ENCODE data around the gene ZNF638.

ZNF638 gene

DNA sequence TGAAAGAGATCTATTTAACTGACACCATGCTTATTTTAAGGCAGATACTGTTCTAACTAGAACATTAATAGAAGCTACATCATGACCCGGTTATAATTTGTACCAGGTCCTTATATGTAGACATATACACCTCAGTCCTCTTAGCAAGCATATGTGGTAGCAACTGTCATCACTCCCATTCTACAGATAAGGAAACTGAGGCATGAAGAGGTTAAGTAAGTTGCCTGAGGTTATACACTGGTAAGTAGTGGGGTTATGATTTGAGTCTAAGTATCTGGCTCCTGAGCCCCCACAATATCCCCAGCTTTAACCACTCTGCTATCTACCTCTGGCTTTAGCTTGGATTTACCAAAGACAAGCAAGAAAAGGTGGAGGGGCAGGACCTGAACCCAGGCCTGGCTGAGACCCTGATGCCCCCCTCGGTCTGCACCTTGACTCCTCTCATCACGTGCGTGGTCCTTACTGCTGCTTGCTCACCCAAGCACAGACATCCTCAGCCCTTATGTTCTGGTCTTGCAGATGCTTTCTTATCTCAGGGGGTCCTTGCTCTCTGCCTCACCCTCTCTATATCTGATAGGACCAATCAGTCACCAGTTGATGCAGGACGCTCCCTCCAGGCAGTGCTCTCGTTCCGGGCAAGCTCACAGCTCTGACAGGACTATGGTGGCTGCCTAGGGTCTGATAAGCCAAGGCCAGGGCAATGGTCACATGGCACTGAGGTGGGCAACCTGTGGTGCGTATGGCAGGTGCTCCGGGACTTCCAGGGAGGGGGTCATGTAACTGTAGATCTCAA, 125.7 kb downstream of the ZNF638 start:
- DNase-seq = no peak

DNA sequence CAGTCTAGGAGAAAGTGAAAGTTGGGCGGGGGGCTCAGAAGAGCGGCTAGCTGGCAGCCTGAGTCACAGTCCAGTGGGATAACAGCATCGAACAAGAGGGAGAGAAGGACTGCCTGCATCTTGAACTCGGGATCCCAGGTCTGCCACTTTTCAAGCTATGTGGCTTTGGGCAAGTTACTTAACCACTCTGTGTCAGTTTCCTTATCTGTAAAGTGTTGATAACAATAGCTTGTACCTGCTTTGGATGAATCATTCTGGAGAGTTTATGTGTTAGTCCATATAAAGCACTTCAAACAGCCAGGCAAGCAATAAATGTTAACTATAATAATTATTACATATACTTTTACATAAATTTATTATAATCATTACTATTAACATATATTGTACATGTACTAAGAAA, 126.3 kb downstream of the ZNF638 start:
- DNase-seq = no peak

DNA sequence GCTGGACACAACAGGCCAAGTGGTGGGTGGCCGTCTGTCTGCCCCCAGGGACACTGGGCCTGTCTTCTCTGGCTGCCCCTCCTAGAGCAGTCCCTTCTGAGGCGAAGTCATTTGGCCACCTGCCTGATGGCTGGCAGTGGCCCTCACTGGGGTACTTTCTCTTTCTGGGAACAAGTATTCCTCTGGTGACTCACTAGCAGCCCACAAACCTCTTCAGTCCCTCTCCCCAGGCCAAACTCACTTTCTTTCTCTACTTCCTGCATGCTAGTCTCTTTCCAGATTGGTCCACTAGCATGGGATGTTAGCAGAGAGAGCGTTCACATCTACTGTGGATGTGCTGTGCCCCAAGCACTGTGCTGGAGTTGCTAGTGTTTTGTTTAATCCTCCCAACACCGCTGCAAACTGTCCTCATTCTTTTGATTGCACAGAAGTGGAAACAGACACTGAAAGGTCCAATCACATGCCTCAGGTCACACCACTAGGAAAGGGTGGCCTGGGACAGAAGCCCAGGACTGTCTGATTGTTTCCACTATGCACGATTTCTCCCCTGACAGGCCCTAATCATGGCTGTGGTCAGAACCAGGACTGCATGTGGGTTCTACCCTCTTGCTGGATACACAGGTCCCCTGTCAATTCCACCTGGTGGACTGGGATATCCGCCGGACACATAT, 127.0 kb downstream of the ZNF638 start:
- DNase-seq = no peak

DNA sequence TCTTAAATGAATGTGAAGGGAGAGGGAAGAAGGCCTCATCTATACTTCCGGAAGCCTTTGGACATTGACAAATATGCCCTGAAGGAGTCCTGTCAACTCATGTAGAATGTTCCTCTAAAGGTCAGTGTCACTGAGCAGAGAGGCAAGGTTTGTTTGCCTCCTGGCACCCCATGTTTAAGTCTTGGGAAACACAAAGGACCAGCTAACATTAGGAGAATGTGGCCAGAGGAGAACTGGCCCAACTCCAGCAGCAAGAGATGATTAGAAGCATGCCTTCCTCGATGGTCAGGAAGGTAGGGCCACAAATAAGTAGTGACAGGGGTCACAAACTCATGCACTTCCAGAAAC, 127.5 kb downstream of the ZNF638 start:
- DNase-seq = no peak

DNA sequence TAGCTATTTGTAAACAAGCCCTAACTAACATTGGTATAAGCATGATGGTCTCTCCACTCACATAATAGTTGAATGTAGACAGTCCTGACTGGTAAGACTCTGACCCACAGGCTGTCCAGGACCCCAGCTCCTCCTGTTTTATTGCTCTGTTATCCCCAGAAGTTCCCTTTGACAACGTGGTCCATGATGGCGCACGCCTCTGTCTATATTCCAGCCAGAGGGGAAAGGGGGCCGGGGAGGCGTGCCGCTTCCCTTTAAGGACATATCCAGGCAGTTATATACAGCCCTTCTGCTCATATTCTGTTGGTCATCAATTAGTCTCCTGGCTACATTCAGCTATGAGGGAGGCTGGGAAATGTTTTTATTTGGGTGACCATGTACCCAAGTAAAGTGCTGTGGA, 128.5 kb downstream of the ZNF638 start:
- no peak for DNase-seq

DNA sequence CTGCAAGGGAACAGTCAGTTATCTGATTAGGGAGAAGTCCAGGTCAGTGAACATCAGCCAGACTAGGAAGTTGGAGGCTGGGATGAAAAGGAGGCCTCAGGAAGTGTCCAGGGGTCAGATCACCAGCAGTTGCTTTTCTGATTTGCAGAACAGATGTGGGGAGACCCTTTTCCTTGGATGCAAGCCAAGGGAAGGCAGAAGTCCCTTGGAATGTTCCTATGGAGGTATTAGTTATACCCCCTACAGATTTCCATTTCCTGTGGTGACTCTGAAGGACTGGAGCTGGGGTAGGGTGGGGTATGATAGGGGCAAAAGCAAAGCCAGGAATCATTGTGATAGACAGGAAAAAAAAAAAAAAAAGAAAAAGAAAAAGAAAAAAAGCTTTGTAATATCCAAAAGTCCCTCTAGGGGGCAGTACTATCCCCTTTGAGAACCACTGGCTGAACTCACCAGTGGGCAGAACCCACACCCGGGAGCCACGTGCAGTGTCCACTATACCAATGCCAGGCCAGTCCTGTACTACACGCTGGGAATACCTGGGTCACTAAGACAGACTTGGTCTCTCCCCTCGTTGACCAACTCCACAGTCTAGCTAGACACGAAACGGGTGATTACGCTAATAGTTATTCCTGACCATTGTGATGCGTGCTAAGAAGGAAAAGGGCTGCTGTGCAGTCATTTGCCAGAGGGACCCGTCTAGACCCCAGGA, 129.2 kb downstream of the ZNF638 start:
- no peak for DNase-seq

DNA sequence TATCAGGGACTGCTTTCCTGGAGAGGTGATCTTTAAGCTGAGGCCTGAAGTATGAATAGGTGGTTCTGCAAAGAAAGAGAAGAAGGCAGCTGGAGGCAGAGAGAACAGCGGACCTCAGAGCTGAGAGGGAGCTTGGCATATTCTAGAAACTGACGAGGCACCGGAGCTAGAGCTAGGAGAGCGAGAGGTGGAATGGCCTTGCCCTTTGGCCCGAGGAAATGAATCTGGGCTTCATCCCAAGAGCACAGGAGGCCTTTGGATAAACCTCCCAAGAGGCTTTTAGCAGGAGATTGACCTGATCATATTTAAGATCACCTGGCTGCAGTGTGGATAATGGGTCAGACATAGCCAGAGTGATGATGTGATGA, 129.7 kb downstream of the ZNF638 start:
- DNase-seq = no peak

DNA sequence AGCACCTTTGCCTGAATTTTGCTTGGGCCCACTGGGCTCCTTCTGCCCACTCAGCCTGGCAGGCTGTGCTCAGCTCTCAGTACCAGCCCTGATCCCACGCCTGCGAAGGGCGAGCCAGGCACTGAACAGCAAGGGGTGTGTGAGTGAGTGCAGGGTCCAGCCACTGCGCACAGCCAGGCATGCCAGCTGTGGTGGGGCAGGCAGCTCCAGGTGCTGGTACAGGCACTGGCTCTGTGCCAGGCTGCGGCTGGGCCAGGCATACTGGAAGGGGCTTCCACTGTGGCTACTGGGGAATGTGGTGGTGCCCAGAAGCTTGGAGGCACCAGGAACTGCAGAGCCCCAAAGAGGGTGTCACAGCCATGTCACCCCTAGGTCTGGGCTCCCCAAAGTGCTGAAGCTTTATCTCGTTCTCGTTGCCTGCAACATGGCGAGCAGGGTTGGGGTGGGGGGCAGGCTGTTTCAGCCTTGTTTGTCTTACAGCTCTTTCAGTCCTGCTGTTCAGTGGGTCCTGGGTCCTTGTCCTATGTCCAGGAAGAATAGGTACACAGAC, 130.5 kb downstream of the ZNF638 start:
- no peak for DNase-seq

DNA sequence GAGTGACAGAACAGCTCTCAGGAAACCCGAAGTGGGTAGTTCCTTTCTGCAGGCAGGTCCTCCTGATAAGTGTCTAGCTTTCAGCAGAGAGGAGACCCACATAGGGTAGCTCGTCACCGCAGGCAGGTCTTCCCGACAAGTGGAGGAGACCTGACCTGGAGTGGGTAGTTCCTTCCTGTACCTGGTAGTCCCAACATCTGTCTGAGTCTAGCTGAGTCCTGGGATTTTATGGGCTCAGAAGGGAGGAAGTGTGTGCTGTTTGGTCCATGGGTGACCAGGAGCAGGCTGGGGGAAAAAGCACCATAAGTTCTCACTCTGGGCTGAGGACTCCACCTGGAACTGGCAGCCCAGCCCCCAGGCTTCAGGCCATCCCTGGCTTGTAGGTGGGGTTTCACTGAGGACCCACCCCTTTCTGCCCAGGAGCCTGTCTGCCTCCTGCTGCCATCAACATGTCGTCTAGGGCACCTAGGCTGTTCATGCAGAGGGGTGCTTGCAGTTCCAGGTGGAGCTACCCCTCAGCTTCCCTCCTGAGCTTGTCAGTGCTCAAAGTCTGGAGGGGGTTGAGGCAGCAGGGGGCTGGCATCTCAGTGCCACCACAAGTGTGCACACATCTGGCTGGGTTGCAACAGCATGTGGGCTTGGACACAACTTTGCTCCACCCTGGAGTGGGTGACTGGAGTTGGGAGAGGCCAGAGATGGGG, 131.2 kb downstream of the ZNF638 start:
- DNase-seq = no peak

DNA sequence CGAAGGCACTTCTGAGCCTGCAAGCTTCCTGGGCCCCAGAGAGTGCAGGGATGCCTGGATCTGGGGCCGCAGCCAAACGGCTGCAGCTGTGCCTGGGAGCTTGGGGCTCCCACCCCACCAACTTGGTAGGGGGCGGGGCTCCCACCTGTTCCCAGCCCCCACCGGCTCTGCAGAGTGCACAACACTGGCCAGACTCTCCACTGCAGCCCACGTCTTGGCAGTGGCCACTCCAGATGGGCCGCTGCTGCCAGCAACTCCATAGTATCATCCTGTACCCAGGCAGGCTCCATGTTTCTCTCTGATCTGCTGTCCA, 131.7 kb downstream of the ZNF638 start:
- no peak for DNase-seq

DNA sequence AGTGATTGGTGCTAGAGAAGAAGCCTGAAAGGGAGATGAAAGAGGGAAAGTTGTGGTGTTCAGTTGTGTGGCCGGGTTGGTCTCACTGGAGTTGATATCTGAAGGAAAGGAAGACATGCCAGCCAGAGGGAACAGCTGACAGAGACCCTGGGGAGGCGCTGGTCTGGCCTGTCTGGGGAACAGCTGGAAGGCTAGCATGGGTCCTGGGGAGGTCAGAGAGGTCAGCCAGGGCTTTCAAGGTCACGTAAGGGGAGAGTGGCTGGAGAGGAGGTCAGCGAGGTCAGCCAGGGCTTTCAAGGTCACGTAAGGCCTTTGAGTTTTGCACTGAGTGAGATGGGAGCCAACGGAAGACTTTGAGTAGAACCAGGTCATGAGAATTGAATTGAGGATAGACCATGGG, 132.8 kb downstream of the ZNF638 start:
- DNase-seq = no peak

DNA sequence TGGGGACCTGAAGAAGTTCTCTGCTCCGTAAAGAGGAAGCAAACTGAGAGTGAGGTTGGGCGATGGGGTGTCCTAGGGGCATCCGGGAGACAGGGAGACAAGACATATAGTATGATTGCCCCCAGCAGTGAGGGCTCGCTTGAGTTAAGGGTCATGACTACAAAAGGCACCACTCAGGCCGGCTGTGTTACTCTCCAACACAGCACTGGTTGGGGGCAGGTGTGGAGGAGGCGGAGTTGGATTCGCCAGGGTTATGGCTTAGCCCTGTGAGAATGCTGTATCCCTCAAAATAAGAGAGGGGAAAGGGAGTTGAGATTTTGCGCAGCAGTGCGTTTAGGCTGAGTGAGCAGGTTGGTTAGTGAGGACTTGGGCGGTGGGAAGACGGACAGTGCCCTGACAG, 133.8 kb downstream of the ZNF638 start:
- DNase-seq = no peak

DNA sequence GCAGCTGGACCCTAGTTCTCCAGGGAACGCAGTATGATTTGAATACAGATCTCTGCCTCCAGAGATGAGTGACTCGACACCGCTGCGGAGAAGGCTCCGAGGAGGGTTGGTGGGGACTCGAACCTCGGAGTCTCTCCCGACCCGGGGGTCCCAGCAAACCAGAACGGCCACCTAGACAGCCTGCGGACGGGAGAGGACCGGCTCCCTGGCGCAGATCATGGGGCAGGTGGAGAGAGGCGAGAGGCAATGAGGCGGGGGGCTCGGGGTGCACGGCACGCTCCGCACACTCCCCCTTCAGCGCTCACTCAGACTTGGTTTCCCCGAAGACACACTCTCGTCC, 134.3 kb downstream of the ZNF638 start:
- no peak for DNase-seq

DNA sequence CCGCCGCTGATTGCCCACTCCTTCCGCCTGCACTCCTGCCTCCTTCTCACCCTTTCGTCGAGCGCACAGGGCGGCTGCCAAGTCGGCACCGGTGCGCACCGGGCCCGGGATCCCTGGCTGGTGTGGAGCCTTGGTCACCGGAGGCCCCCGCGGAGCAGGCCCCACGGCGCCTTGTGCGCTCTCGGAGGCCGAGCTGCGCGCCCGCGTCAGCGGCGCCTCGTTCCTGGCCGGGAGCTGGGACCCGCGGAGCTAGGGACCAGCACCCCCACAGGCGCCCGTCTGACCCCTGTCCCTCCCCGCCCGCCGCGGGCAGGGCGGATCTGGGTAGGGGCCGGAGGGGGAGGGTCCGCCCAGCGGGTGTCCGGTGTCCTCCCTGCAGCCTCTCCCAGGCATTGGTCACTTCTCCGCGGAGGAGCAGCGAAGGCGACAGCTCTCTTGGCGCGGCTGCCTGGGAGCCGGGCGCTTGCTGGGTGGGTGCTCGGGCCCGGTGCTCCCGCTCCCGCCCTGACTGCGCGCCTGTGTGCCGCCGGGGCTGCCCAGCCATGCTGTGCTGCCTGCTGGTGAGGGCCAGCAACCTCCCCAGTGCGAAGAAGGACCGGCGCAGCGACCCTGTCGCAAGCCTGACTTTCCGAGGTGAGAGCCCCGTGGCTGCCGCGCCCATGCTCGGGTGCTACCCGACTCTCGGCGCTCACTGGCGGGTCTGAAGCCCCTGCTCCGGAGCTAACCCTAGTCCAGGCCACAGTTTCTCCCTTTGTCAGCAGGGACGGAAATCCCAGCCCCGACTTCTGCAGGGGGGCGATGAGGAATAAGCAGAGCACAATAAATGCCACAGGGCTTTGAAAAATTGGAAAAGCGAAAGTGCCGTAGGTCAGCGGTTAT, 135.0 kb downstream of the ZNF638 start:
- DNase-seq = peak; percentile 55

DNA sequence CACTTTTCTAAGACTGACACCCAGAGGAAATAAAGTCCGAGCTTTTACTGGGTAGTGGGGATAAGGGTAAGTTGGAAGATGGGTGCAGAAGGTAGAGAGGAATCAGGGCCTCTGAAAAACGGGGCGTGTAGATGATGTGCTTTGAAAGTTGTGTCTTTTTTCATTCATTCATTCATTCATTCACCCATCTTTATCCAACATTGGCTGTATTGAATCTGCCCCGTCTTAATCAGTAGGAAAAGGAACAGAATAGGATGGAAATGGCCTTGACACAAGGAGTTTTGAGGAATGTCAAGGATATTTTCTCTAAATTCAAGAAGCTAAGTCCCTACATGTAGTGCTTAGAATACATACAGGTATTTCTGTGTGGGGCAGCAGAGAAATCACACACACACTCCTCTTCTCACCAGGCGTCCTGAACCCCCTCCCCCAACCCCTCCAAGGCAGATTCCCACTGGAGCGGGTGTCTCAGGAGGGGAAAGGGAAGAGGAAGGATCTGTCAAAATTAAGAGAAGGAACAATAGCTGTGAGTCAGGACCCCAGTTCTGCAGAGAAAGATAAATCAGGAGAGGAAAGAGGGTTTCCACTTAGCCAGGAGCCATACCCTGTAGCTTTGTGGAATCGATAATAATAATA, 135.7 kb downstream of the ZNF638 start:
- DNase-seq = no peak

DNA sequence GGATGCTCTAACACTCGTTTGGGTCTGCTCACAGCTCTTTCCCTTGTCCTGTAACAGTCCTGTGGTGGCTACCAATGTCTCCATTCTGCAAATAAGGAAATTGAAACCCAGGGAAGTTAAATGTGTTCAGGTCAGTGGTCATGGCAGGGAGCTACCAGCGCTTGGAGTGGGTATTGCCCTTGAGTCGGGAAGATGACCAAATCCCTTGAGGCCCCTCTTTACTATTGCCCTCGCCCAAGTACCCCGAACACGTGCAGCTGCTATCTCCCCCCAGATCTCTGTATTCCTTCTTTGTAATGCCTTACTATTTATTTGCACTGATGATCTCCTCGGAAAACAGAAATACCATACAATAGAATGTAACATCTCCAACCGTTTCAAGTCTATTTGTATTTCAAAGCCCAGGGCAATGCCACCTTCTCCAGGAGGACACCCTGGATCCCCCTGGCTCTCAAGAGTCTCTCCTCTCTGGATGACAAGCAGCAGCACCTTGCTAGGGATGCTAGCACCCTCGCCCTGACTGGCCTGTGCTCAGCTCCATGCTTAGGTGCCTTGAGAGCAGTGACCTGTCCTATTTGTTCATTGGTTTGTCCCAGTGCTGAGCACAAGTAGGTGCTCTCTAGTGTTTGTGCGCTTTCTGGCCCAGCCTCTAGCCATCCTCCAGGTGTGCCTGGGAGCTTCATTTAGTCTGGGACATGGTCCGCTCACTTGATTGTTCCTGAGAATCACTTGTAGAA, 136.9 kb downstream of the ZNF638 start:
- no peak for DNase-seq

DNA sequence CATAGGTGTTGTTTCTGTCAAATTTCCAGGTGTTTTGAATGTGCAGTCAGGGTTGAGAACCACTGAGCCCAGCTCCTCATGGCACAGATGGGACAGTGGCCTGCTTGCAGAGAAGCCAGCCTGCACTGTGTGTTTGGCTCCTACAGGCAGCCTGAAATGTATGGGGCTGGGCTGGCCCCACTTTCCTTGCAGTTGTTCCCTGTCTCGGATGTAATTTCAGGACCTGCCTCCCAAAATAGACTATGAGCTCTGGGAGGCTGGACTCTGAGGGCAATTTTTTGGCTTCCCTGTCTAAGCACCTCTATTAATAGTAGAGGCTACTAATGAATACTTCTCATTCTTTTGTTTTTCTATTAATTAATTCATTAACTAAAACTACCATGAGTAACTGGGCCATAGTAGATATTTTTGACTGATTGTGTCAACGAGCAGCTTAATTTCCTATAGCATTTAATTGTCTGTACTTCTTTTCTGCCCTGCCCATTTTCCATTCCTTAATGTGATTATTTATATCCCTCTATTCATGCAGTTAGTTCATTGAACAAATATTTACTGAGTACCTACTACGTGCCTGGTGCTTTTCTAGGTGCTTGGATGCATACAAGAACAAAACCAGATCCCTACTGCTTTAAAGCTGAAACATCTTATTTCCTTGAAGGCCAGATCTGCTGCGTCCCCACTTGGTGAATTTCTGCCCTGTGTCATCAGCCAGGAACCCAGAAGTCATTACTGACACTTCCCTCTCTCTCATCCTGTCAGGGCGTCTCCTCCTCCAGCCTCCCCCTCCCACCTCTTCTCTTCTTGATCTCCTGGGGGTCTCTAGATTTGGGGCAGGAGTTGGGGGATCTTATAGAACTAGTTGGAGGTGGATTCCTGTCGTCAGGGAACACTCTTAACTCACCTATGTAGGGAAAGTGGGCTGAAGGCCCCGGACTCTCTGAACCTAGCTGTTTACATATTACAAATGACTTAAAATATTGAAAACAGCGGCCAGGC, 138.1 kb downstream of the ZNF638 start:
- no peak for DNase-seq

DNA sequence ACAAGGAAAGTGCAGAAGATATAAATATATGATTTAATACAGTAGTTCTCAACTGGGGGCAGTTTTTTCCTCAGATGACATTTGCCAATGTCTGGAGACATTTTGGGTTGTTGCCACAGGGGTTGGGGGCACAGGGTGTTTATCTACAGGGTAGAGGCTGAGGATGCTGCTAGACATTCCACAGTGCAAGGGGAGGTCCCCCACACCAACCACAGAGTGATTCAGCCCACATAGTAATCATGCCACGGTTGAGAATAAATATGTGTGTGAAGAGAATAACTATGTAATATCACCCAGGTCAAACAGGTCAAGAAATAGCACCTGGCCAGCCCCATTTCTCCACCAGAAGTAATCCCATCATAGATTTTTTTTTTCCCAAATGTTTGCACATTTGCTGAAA, 139.7 kb downstream of the ZNF638 start:
- no peak for DNase-seq

DNA sequence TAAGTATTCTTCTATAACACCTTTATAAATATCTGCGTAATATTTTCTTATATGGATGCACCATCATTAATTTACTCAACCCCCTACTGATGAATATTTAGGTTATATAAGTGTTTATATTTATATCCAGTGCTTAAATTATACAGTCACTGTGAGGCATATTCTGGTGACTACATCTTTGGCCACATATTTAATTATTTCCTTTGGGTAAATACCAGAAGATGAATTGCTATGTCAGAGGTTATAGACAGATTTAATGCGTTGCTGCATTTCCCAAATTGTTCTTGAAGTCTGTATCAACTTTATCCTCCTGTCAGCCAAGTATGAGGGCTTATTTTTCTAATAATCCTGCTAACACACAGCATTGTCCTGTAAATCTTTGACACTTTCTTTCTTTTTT, 140.4 kb downstream of the ZNF638 start:
- DNase-seq = no peak
